B cell (primary cell): ENCODE data around the gene TEAD3.
"Not testable (repeated sequence)": the region's sequence is repeated elsewhere in the genome, so short reads cannot be mapped to it uniquely, and the experiment has no call there.

Experiments
- EZH2 ChIP-seq: IDR thresholded peaks from 2 replicates; pipeline ENCODE4 v1.6.1; 2012; ENCODE audit warnings: borderline replicate concordance, low read depth, mild to moderate bottlenecking, moderate library complexity, low read length; ENCODE audit not compliant: insufficient read depth, poor library complexity, severe bottlenecking
- TF ChIP-seq, protein P1 (sequence below): fragments of 200-600 bp; IDR thresholded peaks from one replicate; pipeline ENCODE4 v1.8.0; 2022; ENCODE audit warnings: antibody characterized with exemption, mild to moderate bottlenecking

DNA sequence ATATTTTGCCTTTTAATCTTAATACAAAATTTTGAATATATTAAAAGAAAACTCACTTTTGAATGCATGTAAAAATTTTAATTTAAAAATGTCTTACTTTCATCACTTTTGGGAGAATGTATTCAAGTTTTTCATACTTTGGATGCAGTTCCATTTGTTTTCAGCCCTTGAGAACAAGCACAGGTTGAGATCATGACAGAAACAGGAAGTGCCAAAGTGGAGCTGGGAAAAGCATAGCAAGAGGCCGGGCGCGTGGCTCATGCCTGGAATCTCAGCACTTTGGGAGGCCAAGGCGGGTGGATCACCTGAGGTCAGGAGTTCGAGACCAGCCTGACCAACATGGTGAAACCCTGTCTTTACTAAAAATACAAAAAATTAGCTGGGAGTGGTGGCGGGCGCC is 21.1 kb upstream of the TEAD3 start:
- TF ChIP-seq, protein P1, sequence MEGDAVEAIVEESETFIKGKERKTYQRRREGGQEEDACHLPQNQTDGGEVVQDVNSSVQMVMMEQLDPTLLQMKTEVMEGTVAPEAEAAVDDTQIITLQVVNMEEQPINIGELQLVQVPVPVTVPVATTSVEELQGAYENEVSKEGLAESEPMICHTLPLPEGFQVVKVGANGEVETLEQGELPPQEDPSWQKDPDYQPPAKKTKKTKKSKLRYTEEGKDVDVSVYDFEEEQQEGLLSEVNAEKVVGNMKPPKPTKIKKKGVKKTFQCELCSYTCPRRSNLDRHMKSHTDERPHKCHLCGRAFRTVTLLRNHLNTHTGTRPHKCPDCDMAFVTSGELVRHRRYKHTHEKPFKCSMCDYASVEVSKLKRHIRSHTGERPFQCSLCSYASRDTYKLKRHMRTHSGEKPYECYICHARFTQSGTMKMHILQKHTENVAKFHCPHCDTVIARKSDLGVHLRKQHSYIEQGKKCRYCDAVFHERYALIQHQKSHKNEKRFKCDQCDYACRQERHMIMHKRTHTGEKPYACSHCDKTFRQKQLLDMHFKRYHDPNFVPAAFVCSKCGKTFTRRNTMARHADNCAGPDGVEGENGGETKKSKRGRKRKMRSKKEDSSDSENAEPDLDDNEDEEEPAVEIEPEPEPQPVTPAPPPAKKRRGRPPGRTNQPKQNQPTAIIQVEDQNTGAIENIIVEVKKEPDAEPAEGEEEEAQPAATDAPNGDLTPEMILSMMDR = not testable (repeated sequence)
- TF ChIP-seq EZH2 = not testable (repeated sequence)
